HCT116 (cell line): ENCODE measurements around the gene CGNL1.

Experiments
- CEBPB ChIP-seq: IDR thresholded peaks from 2 replicates; pipeline ENCODE4 v1.6.1; 2012; ENCODE audit warnings: low read depth
- CTCF ChIP-seq, 3 experiments: fragments of 200-600 bp in 1 of 3; sonication (generic) in 1 of 3; IDR thresholded peaks in 2 of 3; conservative IDR thresholded peaks in 1 of 3; 2 replicates each; pipeline ENCODE4 v1.5.1; 2012 to 2017; ENCODE audit warnings: low read depth in 2 of 3, low read length in 2 of 3, antibody characterized with exemption in 1 of 3, borderline replicate concordance in 1 of 3, control low read depth in 1 of 3, mild to moderate bottlenecking in 1 of 3, mixed read lengths in 1 of 3, mixed run types in 1 of 3, moderate library complexity in 1 of 3; ENCODE audit not compliant: insufficient read depth in 1 of 3
- EZH2 ChIP-seq: fragments of 200-600 bp; sonication (generic); IDR thresholded peaks from 2 replicates; pipeline ENCODE4 v1.6.1; 2017; ENCODE audit warnings: antibody characterized with exemption, mixed run types
- EZH2phosphoT487 ChIP-seq: fragments of 200-600 bp; IDR thresholded peaks from 2 replicates; pipeline ENCODE4 v1.6.1; 2018; ENCODE audit warnings: antibody characterized with exemption, borderline replicate concordance
- JUND ChIP-seq: IDR thresholded peaks from 2 replicates; pipeline ENCODE4 v1.6.1; 2012
- POLR2A ChIP-seq: IDR thresholded peaks from 2 replicates; pipeline ENCODE4 v1.7.0; 2011; ENCODE audit warnings: borderline replicate concordance; ENCODE audit not compliant: insufficient read depth, insufficient read length; ENCODE audit errors: extremely low read depth
- REST ChIP-seq: IDR thresholded peaks from 2 replicates; pipeline ENCODE4 v1.6.1; 2012; ENCODE audit warnings: low read depth
- SIN3A ChIP-seq: IDR thresholded peaks from 2 replicates; pipeline ENCODE4 v1.6.1; 2012; ENCODE audit warnings: low read depth
- SRF ChIP-seq: IDR thresholded peaks from 2 replicates; pipeline ENCODE4 v1.6.1; 2012; ENCODE audit warnings: low read depth
- TCF7L2 ChIP-seq: IDR thresholded peaks from 2 replicates; pipeline ENCODE4 v1.7.0; 2011; ENCODE audit warnings: borderline replicate concordance, inconsistent platforms; ENCODE audit not compliant: insufficient read depth, insufficient read length; ENCODE audit errors: extremely low read depth
- ZBTB33 ChIP-seq: IDR thresholded peaks from 2 replicates; pipeline ENCODE4 v1.6.1; 2011; ENCODE audit warnings: mild to moderate bottlenecking, low read length, moderate library complexity; ENCODE audit not compliant: insufficient replicate concordance; ENCODE audit errors: extremely low read depth
- ZFX ChIP-seq: fragments of 450-650 bp; IDR thresholded peaks from 2 replicates; pipeline ENCODE4 v1.6.1; 2017

- TF ChIP-seq SRF (no peak), CTCF (IDR thresholded peaks at IDR 0.05 in 2 of 3, conservative IDR thresholded peaks at IDR 0.05 in 1 of 3; ENCODE audit: borderline replicate concordance in 1 of 3, insufficient read depth in 1 of 3, low read depth in 2 of 3, low read length in 2 of 3) (no peak), POLR2A (no peak), JUND (no peak), EZH2phosphoT487 (no peak), ZFX (no peak), CEBPB (no peak), TCF7L2 (no peak), EZH2 (no peak), REST (no peak), SIN3A (no peak), ZBTB33 (no peak)
Observed at GRCh38 chr15:57380854-57381253, 4.5 kb downstream of the CGNL1 start.
